ENCODE data around the gene CDK17.

GRCh38 chr12:96448300-96448699, 48.1 kb upstream of the CDK17 start:
- TF ChIP-seq, protein P1, sequence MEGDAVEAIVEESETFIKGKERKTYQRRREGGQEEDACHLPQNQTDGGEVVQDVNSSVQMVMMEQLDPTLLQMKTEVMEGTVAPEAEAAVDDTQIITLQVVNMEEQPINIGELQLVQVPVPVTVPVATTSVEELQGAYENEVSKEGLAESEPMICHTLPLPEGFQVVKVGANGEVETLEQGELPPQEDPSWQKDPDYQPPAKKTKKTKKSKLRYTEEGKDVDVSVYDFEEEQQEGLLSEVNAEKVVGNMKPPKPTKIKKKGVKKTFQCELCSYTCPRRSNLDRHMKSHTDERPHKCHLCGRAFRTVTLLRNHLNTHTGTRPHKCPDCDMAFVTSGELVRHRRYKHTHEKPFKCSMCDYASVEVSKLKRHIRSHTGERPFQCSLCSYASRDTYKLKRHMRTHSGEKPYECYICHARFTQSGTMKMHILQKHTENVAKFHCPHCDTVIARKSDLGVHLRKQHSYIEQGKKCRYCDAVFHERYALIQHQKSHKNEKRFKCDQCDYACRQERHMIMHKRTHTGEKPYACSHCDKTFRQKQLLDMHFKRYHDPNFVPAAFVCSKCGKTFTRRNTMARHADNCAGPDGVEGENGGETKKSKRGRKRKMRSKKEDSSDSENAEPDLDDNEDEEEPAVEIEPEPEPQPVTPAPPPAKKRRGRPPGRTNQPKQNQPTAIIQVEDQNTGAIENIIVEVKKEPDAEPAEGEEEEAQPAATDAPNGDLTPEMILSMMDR (IDR thresholded peaks at IDR 0.05), result no peak
- no peak for TF ChIP-seq EZH2 (IDR thresholded peaks at IDR 0.05; ENCODE audit: borderline replicate concordance, insufficient read depth, low read depth, low read length, poor library complexity, severe bottlenecking)

Measured in B cell (primary cell).